Measurements from ENCODE around the gene BORCS8.

DNA sequence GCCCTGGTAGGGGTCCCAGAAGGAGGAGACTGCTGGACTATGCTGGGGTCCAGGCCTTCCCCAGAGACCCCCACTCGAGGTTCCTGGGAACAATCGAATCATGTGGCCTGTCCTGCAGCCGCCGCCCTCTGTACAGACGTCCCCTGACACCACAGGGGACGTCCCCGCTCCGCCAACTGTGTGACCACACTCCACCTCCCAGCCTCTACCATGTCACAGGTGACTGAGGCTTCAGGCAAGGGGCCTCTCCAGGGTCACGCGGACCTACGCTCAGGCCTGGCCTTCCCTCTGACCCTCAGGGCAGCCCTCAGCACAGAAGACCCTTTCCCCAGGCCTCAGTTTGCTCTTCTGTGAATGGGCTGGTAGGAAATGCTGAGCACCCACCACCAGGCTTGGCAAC lies 40.5 kb downstream of the BORCS8 start:
- TF ChIP-seq, protein P1, sequence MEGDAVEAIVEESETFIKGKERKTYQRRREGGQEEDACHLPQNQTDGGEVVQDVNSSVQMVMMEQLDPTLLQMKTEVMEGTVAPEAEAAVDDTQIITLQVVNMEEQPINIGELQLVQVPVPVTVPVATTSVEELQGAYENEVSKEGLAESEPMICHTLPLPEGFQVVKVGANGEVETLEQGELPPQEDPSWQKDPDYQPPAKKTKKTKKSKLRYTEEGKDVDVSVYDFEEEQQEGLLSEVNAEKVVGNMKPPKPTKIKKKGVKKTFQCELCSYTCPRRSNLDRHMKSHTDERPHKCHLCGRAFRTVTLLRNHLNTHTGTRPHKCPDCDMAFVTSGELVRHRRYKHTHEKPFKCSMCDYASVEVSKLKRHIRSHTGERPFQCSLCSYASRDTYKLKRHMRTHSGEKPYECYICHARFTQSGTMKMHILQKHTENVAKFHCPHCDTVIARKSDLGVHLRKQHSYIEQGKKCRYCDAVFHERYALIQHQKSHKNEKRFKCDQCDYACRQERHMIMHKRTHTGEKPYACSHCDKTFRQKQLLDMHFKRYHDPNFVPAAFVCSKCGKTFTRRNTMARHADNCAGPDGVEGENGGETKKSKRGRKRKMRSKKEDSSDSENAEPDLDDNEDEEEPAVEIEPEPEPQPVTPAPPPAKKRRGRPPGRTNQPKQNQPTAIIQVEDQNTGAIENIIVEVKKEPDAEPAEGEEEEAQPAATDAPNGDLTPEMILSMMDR (IDR thresholded peaks at IDR 0.05), result no peak
- no peak for TF ChIP-seq POLR2A (IDR thresholded peaks at IDR 0.05)

Data from ovary (tissue), 3 donors.